Fibroblast of upper back skin (primary cell): ENCODE measurements around the gene CYP8B1.

Experiments used
- DNase-seq: peaks from one replicate; pipeline ENCODE4 v3.0.0-alpha.2; 2013

Gene CYP8B1

DNA sequence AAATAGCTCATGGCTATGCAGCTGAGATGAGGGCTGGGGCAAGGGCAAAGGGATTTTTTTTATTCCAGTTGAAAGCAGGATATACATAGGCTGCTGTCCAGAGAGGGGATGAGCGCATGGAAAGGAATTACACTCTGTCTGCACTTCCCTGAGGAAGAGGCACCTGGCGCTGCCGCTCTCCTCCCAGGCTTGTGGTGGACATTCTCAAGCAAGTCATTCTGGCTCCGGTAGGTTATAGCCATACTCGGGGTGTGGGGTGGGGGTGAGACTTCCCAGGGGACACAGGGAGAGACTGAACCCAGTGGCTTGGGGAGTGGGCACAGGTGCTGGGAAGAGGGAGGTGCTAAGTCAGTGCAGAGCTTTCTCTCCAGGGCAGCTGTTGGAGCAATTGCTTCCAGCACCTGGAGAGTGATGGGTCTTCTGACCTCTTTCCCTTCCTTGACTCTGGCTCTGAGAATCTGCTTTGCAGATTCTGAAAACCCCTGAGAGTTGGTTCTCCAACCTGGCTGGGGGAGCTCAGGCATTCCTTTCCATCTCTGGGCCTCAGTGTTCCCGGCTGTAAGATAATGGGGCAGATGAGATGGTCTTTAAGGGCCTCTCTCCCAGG lies 24.3 kb downstream of the CYP8B1 start:
- DNase-seq, result peak; percentile 13

DNA sequence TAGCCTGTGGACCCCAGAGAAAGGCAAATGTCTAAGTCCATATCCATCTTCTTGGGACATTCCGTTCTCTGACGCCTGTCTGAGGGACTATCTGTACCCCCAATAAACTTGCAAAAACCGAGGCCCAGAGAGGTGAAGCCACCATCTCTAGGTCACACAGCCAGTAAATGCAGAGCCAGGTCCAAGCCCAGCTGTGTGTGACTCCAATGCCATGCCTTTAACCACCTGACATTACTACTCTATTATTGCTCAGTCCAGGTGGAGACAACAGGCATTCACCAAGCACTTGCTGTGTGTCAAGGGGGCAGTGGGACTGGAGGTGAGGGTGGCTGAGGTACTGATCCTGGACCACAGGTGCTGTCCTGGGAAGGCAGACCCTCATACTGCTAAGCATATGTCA lies 25.4 kb downstream of the CYP8B1 start:
- DNase-seq, result no peak

GRCh38 chr3:42849017-42849416 lies 26.7 kb downstream of the CYP8B1 start:
- DNase-seq, result no peak

- no peak for DNase-seq
Observed at GRCh38 chr3:42847731-42848130, 27.9 kb downstream of the CYP8B1 start.

GRCh38 chr3:42846685-42847522 lies 28.8 kb downstream of the CYP8B1 start:
- no peak for DNase-seq

GRCh38 chr3:42844815-42845214 lies 30.9 kb downstream of the CYP8B1 start:
- DNase-seq, result no peak

- DNase-seq, result no peak
Observed at GRCh38 chr3:42844412-42844713, 31.3 kb downstream of the CYP8B1 start.

GRCh38 chr3:42843713-42844411 lies 31.8 kb downstream of the CYP8B1 start:
- DNase-seq, result no peak

GRCh38 chr3:42841332-42841731 lies 34.3 kb downstream of the CYP8B1 start:
- no peak for DNase-seq

DNA sequence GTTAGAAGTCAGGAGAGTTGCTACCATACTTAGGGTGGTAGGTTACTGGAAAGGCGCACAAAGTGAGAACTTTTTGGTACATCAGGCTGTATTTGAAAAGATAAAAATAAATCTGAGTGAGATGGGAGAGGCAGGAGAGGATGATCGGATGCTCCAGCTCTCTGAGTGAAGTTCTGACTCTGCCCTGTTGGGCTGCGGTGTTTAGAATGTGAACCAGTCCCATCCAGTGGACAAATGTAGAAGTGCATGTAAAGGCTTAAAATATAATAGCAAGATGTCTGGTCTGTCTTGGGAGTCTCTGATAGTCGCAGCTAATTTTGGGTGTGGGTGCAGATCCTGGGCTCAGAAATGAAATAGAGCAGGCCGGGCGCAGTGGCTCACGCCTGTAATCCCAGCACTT lies 36.1 kb downstream of the CYP8B1 start:
- peak; percentile 59 for DNase-seq

DNA sequence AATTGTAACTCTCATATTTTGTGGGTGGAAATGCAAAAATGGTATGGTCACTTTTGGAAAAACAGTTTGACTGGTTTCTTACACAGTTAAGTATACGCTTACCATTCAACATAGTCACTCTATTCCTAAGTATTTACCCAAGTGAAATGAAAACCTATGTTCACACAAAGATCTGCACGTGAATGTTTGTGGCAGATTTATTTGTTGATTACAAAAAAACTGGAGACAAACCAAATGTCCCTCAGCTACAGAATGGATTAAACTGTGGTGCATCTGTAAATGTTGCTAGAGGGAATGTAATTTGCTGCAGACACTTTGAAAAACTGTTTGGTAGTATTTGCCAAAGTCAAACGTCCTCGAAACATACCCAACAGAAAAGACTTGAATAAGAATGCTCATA lies 37.1 kb downstream of the CYP8B1 start:
- no peak for DNase-seq

GRCh38 chr3:42836150-42837123 lies 39.2 kb downstream of the CYP8B1 start:
- no peak for DNase-seq

DNA sequence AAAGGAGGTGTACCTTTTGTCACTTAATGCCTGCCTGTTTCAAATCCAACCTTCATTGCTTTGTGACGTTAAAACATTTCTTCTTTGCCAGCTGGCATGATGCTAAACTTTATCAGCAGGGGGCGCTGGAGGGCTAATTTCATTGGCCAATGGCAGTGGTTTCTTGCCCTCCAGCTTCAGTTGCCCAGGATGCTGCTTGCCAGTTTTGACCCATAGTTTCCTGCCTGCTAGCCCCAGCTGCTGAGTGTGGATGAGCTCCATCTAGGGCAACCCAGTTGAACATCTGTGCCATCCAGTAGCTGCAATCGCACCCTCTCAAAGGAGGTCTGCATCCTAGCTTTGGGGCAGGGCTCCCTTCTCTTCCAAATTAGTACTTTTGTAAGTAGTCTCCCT lies 44.4 kb downstream of the CYP8B1 start:
- peak; percentile 32 for DNase-seq

GRCh38 chr3:42830437-42831320 lies 45.0 kb downstream of the CYP8B1 start:
- peak; percentile 11 for DNase-seq

DNA sequence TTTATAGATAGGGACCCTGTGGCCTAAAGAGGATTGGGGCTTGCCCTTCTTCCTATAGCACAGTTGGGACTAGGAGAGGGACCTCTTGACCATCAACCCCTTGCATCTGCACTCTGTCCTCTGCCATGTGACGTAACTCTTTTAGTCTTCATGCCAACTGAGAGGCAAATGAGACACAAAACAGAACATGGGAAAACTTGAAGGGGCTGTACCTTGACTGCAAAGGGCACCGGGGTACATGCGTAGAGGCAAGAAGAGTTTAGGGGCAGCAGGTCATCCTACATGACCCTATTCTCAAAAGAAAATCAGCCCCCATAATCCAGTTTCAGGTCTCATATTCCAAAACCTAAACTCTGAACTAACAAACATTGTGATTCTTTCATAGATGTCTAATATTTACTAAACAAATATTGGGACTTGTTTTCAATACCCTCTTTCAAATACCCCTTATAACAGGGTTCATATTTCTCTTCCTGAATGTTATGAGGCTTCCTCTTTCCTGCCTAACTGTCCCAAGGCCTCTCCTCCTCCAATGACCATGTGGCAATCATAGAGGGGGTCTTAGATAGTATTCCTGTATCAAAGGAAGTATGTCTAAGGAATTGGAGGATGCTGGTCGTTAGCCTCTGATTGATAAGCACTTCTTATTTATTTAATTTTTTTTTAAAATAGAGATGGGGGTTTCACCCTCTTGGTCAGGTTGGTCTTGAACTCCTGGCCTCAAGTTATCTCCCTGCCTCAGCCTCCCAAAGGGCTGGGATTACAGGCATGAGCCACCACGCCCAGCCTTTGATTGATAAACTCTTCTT lies 45.8 kb downstream of the CYP8B1 start:
- no peak for DNase-seq

GRCh38 chr3:42829083-42829627 lies 46.5 kb downstream of the CYP8B1 start:
- DNase-seq, result no peak

GRCh38 chr3:42827654-42828053 lies 48.0 kb downstream of the CYP8B1 start:
- DNase-seq, result no peak

GRCh38 chr3:42827023-42827422 lies 48.7 kb downstream of the CYP8B1 start:
- no peak for DNase-seq

DNA sequence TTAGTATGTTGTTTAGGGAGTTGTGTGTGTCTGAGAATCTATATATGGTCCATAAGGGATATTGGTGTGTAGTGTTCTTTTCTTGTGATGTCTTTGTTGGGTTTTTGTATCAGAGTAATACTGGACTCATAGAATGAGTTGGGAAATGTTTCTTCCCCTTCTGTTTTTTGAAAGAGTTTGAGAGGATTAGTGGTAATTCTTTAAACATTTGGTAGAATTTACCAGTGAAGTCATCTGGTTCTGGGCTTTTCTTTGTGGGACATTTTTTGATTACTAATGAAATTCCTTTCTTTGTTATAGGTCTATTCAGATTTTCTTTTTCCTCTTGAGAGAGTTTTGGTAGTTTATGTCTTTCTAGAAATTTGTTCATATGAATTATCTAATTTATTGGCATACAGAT lies 49.5 kb downstream of the CYP8B1 start:
- DNase-seq, result no peak

- no peak for DNase-seq
Observed at GRCh38 chr3:42823351-42823750, 52.3 kb downstream of the CYP8B1 start.

DNA sequence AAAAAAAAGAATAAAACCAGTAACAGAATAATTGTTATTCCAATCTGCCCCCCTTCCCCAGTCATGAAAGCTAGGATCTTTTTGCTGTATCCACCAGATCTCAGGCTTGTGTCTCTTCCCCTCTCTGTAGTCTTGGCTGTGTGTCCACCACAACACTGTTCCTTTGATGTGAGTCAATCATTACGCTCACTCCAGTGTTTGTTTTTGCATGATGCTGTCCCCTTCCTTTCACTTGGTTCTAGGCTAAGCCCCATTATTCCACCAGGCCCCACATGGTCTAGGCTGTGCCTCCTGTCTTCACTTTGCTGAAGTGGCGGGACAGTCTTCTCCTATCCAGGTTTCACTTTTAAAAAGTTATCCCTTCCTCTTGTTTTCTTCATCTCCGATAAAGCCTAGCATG lies 52.9 kb downstream of the CYP8B1 start:
- DNase-seq, result no peak
